GM13976 (cell line): ENCODE measurements around the gene PRELID2.

Experiments used
- DNase-seq: peaks from one replicate; pipeline ENCODE4 v3.0.0; 2012; ENCODE audit warnings: low spot score
- in situ Hi-C: fragments of 300-500 bp; cut with MboI; formaldehyde crosslinking; loops from one replicate; pipeline ENCODE4 v1.12.0; 2022; ENCODE audit warnings: low sequenced_read_pairs, mixed read lengths, inconsistent platforms; ENCODE audit not compliant: unreplicated experiment
- TF ChIP-seq, protein P1 (sequence below): IDR thresholded peaks from 2 replicates; pipeline ENCODE4 v1.5.1; 2012; ENCODE audit warnings: borderline replicate concordance, mild to moderate bottlenecking; ENCODE audit not compliant: insufficient read depth; ENCODE audit errors: extremely low read depth, missing control alignments, control extremely low read depth

Gene PRELID2

DNA sequence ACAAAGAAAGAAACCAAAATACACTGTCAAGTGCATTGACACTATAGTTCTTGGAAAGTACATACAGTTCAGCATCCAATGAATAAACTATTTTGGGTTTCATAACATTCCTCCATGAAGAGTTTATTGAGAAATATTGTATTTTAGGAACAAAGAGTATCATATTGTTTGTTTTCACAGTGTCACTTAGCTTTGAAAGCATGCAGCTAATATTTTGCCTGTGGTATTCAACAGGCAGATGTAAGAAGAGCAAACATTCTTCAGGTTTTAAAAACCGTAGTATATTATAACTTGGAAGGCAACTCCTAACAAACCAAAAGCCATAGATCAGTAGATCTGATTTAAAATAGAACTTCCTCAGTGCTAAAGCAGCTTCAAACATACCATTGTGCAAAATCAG lies 4.5 kb downstream of the PRELID2 start:
- in situ Hi-C loops = no loop called here
- TF ChIP-seq, protein P1, sequence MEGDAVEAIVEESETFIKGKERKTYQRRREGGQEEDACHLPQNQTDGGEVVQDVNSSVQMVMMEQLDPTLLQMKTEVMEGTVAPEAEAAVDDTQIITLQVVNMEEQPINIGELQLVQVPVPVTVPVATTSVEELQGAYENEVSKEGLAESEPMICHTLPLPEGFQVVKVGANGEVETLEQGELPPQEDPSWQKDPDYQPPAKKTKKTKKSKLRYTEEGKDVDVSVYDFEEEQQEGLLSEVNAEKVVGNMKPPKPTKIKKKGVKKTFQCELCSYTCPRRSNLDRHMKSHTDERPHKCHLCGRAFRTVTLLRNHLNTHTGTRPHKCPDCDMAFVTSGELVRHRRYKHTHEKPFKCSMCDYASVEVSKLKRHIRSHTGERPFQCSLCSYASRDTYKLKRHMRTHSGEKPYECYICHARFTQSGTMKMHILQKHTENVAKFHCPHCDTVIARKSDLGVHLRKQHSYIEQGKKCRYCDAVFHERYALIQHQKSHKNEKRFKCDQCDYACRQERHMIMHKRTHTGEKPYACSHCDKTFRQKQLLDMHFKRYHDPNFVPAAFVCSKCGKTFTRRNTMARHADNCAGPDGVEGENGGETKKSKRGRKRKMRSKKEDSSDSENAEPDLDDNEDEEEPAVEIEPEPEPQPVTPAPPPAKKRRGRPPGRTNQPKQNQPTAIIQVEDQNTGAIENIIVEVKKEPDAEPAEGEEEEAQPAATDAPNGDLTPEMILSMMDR = no peak
- DNase-seq = no peak

DNA sequence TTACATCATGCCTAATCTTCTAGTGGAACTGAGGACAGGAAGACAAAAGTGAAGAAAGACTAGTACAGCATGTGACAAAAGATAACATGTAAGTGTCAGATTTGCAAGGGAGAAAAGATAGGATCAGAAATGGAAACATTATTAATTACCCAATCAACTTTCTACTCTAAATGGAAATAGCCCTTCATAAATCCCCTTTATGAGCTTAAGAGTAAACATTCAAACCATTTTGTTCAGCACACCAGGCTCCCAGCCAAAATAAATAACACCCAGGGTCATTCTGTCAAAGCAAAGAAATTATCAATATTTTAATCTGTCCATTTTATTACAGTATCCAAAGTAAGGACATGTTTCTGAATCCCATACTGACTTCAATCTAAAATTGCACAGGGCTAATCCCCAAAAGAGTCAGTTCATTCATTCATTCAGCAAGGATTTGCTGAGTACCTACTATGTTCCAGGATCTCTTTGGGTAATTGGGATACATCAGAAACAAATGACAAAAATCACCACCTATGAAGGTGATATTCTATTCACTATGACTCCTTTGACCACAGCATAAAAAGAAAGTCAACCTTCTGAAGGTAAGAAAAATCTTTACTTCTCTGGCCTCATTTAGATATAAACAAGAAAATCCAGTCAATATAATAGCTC lies 5.3 kb downstream of the PRELID2 start:
- in situ Hi-C loops = no loop called here
- TF ChIP-seq, protein P1 = no peak

DNA sequence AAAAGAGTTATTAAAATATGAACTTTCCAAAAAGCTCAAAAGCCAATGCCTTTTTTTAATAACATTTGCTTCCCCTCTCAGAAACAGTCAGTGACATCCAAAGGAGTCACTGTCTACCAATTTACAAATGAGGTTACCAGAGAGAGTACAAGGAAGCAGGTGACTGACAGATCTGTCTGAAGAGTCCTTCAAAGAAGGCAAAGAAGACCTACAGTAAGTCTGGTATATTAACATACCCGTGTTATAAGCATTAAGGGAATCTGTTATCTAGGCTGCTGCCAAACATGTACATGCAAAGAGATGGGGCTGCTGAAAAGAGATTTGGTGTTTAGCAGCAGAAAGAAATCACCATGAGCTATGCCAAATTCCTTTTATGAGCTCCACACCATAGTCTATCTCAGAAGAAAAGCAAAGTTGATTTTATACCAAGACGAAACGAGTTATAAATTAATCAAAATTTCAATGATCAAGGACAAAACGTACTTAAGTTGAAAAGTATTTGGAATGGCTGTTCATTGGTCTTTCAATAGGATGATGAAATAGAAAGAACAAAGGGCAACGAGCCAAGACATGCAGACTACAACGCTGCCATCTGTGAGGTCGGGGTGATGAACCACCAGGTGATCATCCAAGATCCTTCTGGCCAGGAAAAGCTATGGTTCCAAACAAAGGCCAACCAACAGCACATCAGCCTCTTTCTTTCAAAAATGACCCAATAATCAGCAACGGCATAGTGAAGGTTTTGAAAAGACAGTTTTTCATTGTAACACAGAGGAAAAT lies 8.1 kb downstream of the PRELID2 start:
- in situ Hi-C loops = no loop called here
- no peak for DNase-seq
- TF ChIP-seq, protein P1 = no peak

More for the DNA sequence above, 5.3 kb downstream of the PRELID2 start:
- DNase-seq = no peak

DNA sequence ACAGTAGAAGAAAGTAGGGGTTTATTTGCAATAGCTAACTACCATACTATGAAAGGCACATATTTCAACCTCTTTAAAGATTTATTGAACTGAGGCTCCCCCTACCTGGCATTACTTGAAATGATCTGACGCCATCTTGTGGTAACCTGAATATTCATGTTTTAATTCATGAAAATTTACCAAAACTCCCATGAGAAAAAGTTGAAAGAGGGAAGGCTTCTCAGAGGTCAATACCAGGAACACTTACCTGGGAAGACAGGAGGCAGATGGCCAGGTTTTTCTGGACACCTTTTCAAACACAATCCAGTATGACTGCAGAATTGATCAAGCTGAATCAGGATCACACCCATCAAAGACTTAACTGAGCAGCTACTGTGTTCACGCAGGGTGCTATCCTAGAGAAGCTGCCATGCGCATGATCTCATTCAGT lies 9.4 kb downstream of the PRELID2 start:
- TF ChIP-seq, protein P1 = peak; percentile 50
- in situ Hi-C loops = no loop called here
- DNase-seq = peak; percentile 31

DNA sequence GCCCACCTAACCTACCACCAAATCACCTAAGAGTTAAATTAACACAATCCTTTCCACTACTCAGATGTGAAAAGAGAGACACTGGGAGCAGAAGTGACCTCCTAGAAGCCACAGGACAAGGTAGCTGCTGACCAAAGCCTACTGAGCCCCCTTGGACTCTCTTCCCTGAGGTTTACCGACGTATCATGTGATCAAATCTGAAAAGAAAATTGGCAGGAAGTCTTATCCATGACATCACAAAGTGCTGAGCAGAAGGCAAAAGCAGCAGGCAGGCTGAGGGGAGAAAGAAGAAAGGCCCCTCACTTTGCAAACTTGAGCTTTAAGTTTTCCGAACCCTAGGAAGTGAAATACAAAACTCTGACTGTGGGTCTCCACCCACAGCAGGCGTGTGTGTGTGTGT lies 11.1 kb downstream of the PRELID2 start:
- in situ Hi-C loops = loop anchor here (25.0 kb wide), 1 partner anchor 1612 kb away; no protein-coding TSS in a partner anchor
- DNase-seq = no peak
- TF ChIP-seq, protein P1 = no peak

DNA sequence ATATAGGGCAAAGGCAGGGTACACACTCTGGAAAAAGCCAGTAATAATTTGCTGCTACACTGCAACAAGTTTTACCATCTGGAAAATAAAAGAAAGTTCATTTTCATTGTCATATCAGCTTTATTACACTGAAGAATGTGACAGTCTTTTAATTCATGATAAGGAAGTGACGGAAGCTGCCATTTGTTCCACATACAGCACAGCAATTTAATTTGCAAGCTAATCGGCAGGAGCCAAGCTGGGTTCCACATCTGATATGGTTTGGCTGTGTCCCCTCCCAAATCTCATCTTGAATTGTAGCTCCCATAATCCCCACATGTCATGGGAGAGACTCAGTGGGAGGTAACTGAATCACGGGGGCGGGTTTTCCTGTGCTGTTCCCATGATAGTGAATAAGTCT lies 16.5 kb downstream of the PRELID2 start:
- no peak for DNase-seq
- in situ Hi-C loops = loop anchor here (25.0 kb wide), 1 partner anchor 1606 kb away; no protein-coding TSS in a partner anchor
- TF ChIP-seq, protein P1 = no peak
